CD4-positive, alpha-beta T cell treated with Interleukin-6 at 100 ng/mL for 8 hours (primary cell): ENCODE data around the gene ZKSCAN3.
"Not testable (repeated sequence)": the region's sequence is repeated elsewhere in the genome, so short reads cannot be mapped to it uniquely, and the experiment has no call there.

Experiments used
- DNase-seq: peaks from one replicate; pipeline ENCODE4 v3.0.0-alpha.2; 2020; ENCODE audit warnings: mixed read lengths, low spot score

Gene ZKSCAN3

DNA sequence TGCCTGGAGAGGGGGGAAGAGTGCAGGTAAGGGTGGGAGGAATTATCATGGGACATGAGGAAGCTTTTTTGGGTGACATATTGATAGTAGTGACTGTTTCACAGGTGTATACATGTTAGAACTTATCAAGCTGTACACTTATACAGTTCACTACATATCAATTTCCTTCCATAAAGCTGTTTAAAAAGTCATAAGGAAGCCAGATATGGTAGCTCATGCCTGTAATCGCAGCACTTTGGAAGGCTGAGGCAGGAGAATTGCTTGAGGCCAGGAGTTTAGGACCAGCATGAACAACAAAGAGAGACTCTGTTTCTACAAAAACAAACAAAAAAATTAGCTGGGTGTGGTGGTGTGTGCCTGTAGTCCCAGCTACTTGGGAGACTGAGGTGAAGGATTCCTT is 28.1 kb downstream of the ZKSCAN3 start:
- DNase-seq: no peak

DNA sequence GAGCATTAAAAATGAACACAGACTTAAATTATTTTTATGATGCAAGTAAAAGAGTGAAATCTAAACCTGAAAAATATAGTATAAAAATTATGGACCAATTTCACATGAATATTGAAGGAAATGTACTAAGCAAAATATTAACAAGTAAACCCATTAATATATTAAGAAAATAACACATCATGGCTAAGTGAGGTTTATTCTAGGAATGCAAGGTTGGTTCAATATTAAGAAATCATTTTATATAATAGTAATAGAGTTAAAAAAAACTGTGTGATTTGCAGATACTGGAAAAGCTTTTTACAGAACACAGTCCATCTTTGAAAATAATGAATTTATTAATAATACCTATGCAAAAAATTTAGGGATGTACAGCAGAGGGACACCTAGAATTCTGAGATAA is 28.9 kb downstream of the ZKSCAN3 start:
- DNase-seq: no peak

DNA sequence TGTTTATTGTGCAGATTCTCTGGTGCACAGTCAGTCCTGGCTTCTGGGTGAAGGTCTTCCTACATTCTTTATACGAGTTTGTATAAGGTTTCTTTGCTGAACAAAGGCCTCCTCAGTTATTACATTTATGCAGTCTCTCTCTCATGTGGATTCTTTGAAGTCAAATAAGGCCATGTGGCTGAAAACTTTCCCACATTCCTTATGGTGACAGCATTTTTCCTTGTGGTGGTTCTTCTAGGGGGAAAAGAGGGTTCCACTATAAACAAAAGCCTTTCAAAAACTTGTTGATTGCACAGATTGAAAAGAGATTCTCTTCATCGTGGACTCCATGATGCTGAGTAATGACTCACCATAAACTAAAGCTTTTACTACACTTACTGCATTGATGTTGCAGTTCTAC is 30.6 kb downstream of the ZKSCAN3 start:
- no peak for DNase-seq

DNA sequence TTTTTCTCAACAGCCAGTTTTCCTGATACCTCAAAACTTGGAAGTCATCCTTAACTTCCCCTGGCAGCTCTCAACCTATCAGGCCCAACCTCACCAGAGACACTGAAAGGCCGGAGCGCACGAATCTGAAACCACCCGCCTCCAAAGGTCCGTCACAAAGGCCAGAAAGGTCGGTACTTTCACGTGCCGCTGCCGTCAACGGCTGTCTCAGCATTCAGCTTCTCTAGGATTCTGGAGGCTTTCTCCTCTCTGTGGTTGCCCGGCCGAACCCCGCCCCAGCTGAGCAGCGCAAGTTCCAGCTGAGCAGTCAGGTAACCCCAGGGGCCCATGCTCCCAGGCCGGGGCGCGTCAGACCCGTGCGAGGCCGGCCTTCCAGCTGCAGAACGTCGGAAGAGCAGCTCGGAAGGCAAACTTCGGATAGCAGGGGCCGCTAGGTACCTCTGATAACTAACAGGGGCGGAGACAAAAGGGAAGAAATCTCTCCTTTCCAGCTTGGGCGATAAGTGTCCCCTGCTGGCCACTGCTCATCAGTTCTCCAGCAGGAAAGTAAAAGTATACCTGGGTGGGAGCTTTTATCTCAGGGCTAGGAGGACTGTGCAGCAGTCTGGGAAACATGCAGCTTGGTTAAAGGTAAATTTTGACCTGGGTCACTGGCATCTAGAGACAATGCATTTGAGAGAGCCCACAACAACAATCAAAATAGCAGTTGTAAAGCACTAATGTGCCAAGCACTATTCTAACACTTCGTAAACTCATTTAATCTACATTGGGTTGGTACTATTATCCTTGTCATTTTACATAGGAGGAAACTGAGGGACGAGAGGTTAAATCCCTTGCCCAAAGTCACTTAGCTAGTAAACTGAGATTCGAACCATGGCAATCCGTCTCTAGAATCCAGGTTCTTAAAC is 33.7 kb downstream of the ZKSCAN3 start:
- peak; percentile 11 for DNase-seq

DNA sequence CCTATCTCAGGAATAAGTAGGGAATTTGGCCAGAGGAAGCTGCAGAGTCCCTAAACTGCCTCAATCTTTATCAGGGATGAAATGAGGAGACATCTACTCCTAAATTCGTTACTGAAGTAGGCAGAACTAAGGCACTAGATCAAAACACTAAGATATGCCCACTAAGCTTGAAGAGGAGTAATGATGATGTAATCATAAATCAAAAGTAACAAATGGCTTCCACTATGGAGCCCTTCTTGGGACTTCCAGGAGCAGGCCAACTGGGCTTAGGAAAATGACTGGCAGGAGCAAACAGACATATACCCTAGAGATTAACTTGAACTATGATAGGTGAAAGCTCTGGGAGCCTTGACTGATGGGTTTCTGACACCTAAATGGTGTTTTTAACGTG is 34.4 kb downstream of the ZKSCAN3 start:
- DNase-seq: no peak

DNA sequence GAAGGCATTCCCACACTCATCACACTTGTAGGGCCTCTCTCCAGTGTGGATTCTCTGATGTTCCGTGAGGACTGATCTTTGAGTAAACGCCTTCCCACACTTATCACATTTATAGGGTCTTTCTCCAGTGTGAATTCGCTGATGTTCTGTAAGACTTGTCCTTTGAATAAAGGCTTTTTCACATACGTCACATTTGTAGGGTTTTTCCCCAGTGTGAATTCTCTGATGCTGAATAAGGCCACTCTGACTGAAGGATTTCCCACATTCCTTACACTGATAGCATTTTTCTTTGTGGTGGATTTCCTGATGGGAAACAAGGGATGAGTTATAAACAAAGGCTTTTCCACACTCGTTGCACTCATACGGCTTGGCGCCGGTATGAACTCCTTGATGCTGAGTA is 40.9 kb downstream of the ZKSCAN3 start:
- no peak for DNase-seq

DNA sequence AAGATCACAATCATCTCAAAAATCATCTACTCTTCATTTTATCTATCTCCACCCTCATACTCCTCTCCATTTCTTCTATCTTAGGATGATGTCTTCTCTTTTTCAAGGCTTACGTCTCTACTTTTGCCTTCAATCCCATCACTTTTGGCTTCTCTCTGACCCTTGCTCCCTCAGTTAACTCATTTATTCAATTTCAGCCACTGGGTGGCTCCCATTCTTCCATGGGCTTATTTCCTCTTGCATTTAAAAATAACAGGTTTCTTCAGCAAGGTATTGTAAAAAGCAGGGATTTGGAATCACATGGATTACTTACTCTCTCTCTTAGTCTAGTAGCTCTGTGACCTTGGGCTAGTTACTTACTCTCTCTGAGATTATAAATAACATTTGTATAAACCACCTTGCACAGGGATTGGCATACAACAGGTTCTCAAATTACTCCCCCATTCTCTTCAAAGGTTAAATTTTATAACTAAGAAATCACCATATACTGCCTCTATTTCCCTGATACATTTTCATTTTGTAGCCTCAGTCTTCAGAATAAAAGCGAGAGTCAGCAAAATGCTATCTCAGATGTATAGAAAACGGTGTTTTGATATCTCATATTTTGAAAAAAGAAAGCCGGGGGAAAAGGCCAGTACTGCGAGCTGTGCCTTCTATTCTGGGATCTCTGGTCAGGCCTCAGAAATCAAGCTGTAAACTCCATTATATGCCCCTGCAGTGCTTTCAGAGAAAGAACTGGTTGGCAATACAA is 44.3 kb downstream of the ZKSCAN3 start:
- DNase-seq: no peak

DNA sequence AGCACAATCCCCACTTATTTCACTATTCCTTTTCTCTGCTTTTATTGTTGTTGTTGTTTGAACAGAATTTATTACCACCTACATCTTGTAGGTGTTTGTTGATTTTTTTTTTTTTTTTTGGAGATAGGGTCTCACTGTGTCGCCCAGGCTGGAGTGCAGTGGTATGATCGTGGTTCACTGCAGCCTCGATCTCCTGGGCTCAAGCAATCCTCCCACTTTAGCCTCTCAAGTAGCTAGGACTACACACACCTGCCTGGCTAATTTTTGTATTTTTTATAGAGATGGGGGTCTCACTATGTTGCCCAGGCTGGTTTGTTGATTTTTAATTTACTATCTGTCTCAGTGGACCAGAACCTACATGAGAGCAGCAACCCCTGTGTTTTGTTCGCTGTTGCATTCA is 46.2 kb downstream of the ZKSCAN3 start:
- DNase-seq: no peak

DNA sequence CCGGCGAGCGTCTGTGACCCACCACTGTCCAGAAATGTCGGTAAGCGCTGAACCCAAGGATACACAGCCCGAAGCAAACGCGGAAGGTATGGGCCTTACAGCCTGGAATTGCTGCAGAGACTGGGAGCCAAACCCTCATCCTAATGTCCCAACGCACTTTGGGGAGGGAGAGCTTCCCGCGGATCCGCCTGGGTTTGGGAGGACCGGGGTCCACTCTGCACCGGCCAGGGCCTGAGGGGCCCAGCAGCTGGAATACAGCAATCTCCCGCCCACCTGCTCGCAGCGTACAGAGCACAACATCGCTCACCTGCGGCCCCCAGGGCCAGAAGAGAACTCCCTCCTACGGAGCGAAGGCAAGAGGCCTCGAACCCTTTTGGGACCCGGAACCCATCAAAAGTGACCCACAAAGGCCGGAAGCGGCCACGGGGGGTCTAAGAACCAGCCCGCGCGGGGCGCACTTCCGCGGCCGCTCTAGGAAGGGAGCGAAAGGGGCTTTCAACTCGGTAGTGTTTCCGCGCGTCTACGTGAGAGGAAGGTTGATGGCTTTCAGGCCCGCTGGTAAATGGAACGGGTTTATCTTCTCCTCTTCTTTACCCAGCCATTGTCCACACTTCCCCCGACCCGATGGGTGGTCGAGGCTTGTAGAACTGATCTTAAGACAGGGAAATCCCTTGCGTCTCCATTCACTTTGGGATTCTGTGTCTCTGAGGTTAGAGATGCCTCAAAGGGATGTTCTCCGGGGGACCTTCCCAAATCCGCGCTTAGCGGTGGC is 49.8 kb downstream of the ZKSCAN3 start, which contains the start of gene ZSCAN12:
TSS of gene ZSCAN12 (minus strand) at position 398 of the 772 bp plus-strand sequence. CDS start 1,342 bp downstream, outside the sequence.
- peak; percentile 81 for DNase-seq

DNA sequence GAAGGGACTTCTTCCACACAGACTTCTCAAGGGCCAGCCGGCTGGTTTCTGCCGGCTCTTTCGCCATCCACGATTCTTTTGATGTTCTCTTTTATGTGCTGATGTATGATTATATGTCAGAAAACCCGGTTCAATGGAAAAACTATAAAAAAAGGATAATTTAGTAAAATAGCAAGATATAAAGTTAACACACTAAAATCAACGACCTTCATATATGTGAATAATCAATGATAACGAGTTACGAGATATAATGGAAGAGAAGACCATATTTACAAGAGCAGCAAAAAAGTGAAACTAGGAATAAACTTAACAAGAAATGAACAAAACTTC is 50.3 kb downstream of the ZKSCAN3 start:
- no peak for DNase-seq

DNA sequence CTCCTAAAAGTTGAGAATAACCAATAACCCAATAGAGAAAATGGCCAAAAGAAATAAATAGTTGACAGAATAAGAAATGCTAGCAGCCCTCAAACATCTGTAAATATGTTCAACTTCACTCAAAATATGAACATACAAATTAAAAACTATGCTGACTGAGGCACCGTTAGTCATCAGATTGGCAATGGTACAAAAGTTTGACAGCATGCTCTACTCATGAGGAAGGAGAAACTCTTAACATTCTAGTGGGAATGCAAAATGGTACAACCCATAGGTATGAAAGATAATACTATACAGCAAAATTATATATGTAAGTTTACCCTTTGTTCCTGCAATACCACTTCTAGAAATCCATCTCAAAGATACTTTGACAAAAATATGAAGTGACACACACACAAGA is 51.4 kb downstream of the ZKSCAN3 start:
- DNase-seq: no peak

DNA sequence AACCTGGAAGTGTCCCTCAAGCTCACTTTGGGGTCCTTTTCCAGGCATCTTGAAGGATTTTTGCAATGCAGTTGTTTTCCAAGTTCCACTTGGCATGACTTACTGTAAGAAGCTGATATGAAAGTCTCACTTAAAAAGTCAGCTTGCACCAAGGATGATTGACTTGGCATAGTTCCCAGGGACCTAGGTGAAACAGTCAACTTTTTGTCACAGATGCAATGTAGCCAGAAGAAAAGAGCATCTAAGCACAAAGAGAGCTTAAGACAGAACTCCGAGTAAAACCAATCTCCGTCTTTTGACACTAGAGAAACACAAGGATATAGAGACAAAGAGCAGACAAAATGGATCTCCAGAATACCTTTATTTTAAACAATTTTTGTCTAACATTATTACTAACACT is 52.5 kb downstream of the ZKSCAN3 start:
- no peak for DNase-seq

DNA sequence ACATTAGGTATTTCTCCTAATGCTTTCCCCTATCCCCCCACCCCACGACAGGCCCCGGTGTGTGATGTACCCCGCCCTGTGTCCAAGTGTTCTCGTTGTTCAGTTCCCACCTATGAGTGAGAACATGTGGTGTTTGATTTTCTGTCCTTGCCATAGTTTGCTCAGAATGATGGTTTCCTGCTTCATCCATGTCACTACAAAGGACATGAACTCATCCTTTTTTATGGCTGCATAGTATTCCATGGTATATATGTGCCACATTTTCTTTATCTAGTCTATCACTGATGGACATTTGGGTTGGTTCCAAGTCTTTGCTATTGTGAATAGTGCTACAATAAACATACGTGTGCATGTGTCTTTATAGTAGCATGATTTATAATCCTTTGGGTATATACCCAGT is 54.2 kb downstream of the ZKSCAN3 start:
- DNase-seq: not testable (repeated sequence)

DNA sequence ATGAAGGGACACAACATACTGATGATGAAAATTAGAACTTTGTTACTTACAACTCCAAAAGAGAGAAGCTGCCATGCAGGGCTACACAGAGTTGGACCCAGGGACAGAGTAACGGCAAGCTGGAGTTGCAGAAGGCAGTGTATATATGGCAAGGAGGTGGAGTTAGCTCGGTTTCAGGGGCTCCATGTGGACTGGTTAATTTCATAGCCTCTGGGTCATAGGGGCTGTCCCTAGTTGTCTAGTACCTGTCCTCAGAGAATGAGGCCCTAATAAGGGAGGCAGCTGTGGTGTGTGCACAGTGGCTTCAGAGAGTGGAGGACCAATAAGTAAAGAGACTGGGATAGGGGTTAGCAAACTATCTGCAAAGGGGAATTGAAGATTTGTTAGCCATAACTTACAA is 57.7 kb downstream of the ZKSCAN3 start:
- DNase-seq: no peak

DNA sequence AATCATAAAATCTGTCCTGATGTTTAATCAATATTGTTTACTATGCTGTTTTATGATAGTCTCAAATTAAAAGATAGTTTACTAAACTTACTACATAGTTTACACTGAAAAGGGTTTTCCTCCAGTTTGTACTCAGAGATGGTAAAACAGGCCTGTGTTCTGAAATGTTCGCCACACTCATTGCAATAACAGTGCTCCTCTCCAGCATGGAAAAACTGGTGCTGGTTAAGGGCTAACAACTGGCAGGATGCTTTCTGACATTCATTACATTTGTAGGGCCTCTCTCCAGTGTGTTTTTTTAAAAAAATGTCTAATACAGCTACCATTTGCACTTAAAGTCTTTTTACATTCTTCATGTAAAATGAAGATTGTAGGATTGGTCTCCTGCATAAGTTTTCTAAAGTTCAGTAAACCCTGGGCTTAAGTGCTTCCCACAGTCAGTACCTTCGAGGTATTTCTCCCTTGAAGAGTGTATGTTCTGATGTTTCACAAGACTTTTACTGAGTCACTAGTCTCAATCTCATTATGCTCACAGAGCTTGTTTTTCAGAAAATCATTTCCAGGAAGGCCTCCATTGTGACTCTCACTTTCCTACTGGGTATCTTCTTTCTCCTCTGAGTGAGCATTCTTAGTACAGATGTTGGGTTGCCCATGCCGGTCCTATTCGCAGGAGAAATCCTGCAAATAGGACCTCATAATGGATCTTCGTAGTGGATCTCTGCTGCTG is 58.5 kb downstream of the ZKSCAN3 start:
- DNase-seq: no peak

DNA sequence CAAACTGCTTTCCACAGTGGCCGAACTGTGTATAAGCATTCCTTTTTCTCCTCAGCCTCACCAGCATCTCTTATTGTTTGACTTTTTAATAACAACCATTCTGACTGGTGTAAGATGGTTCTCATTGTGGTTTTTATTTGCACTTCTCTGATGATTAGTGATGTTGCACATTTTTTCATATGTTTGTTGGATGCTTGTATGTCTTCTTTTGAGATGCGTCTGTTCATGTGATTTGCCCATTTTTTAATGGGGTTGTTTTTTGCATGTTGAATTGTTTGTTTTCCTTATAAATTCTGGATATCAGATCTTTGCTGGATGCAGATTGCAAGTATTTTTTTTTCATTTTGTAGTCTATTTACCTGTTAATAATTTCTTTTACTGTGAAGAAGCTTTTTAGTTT is 61.0 kb downstream of the ZKSCAN3 start:
- DNase-seq: no peak

DNA sequence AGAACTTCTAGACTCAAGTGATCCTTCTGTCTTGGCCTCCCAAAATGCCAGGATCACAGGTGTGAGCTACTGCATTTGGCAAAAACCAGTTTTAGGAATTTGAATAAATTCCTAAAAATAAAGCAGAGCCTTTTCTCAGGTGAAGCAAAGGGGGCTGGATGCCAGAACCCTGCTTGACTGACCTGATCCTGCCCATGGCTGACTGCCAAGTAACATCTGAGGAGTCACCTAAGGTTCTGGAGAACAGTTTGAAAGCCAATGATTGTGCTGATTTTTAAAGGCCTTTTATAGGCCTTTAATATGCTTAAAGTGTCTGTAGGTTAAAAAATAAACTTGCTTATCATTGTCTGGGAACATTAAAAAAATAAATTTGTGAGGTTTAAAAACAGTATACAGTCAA is 63.9 kb downstream of the ZKSCAN3 start:
- DNase-seq: no peak
